Mesenteric fat pad (tissue), 1 donor: ENCODE results near the gene MTHFSD. TPM values are rescaled to one million over a fixed set of nuclear protein-coding genes. Genes with fewer than 3 reads are reported as not detected.
"Not testable (repeated sequence)": the region's sequence is repeated elsewhere in the genome, so short reads cannot be mapped to it uniquely, and the experiment has no call there.

Experiments
- DNase-seq: peaks from one replicate; pipeline ENCODE4 v3.0.0-alpha.2; 2020; ENCODE audit warnings: low spot score
- long read RNA-seq: library from polyadenylated mRNA; unstranded; transcript quantifications from one replicate; pipeline ENCODE4 v2.0.0, GENCODE V29; 2020
- total RNA-seq: library from RNA; stranded (reverse); fragmentation: NEBNext Ultra II Directional; extraction: Animal tissue kit (Norgen Biotek cat#: 25700); gene quantifications from one replicate; pipeline ENCODE4 v1.2.1, GENCODE V29; 2021
- donor health status: DM: yes; HTN: yes; CAD: no.

MTHFSD gene
- 10.2 TPM for total RNA-seq
- long read RNA-seq, transcript MTHFSD-201 (8 exons, 3,013 nt) = major isoform, 6 of 19 reads
- long read RNA-seq, partial matches to known transcripts = 4 of 19 reads
- long read RNA-seq, other reads (novel, unspliced or antisense) = 3 of 19 reads

- peak; percentile 99 for DNase-seq
These were observed at the start of gene MTHFSD for GRCh38 chr16:86554917-86555703. Gene MTHFSD (minus strand): TSS chr16:86555235. CDS start chr16:86555184, 51 bp downstream.

GRCh38 chr16:86604436-86605193 is 49.6 kb upstream of the MTHFSD start:
- DNase-seq = no peak

GRCh38 chr16:86602521-86602920 is 47.5 kb upstream of the MTHFSD start:
- no peak for DNase-seq

GRCh38 chr16:86601356-86601755 is 46.3 kb upstream of the MTHFSD start:
- DNase-seq = no peak

GRCh38 chr16:86598607-86599565 is 43.9 kb upstream of the MTHFSD start:
- DNase-seq = no peak

GRCh38 chr16:86597880-86598606 is 43.0 kb upstream of the MTHFSD start:
- DNase-seq = no peak

- DNase-seq = no peak
These were observed 42.3 kb upstream of the MTHFSD start for GRCh38 chr16:86597126-86597879.

- DNase-seq = no peak
These were observed 41.1 kb upstream of the MTHFSD start for GRCh38 chr16:86595983-86596605.

GRCh38 chr16:86594721-86595120 is 39.7 kb upstream of the MTHFSD start:
- DNase-seq = no peak

GRCh38 chr16:86593913-86594620 is 39.0 kb upstream of the MTHFSD start:
- DNase-seq = no peak

GRCh38 chr16:86591270-86591669 is 36.2 kb upstream of the MTHFSD start:
- DNase-seq = no peak

GRCh38 chr16:86590501-86591144 is 35.6 kb upstream of the MTHFSD start:
- DNase-seq = no peak

- DNase-seq = not testable (repeated sequence)
These were observed 32.9 kb upstream of the MTHFSD start for GRCh38 chr16:86587955-86588354.

- DNase-seq = no peak
These were observed 32.5 kb upstream of the MTHFSD start for GRCh38 chr16:86587487-86587886.

- DNase-seq = no peak
These were observed 31.0 kb upstream of the MTHFSD start for GRCh38 chr16:86585821-86586611.

- no peak for DNase-seq
These were observed 30.0 kb upstream of the MTHFSD start for GRCh38 chr16:86584726-86585721.
